ENCODE results near the gene UBE3C.

DNA sequence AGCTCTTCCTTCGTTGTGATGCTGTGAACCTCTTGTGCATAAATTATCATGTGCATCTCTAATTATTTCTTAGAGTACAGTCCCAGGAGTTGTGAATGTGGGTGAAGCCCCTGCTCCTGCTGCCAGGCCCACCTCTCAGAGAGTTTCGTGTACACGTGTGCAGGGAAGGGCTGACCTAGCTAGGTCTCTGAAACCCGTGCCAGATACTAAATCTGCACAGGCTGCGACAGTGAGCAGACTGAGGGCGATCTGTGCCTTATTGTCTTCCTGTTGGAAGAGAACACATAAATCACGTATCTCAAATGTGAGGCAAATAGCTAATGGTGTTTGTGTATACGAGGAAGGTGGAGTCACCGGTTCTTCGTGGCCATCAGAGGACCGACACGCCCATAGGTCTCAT is 126.3 kb downstream of the UBE3C start:
- TF ChIP-seq CTCF (IDR thresholded peaks at IDR 0.05) = no peak
- no peak for TF ChIP-seq POLR2A (IDR thresholded peaks at IDR 0.05)
- no peak for TF ChIP-seq EP300 (IDR thresholded peaks at IDR 0.05)
- no peak for TF ChIP-seq POLR2AphosphoS5 (IDR thresholded peaks at IDR 0.05)
